ENCODE results near the gene GPC6.
"Not testable (repeated sequence)": the region's sequence is repeated elsewhere in the genome, so short reads cannot be mapped to it uniquely, and the experiment has no call there.

- not testable (repeated sequence) for TF ChIP-seq POLR2AphosphoS5 (IDR thresholded peaks at IDR 0.05); POLR2A (IDR thresholded peaks at IDR 0.05); CTCF (IDR thresholded peaks at IDR 0.05 in 8 of 11, conservative IDR thresholded peaks at IDR 0.05 in 3 of 11)
Measured at GRCh38 chr13:93323880-93324279, 97.3 kb downstream of the GPC6 start.
